Choroid plexus epithelial cell (primary cell): ENCODE measurements around the gene PPME1.

Experiments used
- DNase-seq: peaks from one replicate; pipeline ENCODE4 v3.0.0-alpha.2; 2010; ENCODE audit warnings: low read depth
- H3K4me3 ChIP-seq: 2 replicates; pipeline ENCODE4 v1.5.1; 2011; ENCODE audit warnings: low read depth, mild to moderate bottlenecking, control low read depth, low read length, moderate library complexity
- CTCF ChIP-seq: conservative IDR thresholded peaks from 2 replicates; pipeline ENCODE4 v1.5.1; 2011; ENCODE audit warnings: low read depth, mild to moderate bottlenecking, control low read depth, inconsistent platforms, low read length, moderate library complexity

PPME1 gene

GRCh38 chr11:74276581-74276980 is 105.5 kb downstream of the PPME1 start:
- TF ChIP-seq CTCF: no peak
- DNase-seq: peak; percentile 46

GRCh38 chr11:74278103-74278502 is 107.0 kb downstream of the PPME1 start:
- no peak for TF ChIP-seq CTCF
- no peak for DNase-seq
- H3K4me3 ChIP-seq: no peak overlapping the region

More at GRCh38 chr11:74276581-74276980, 105.5 kb downstream of the PPME1 start:
- H3K4me3 ChIP-seq: no peak overlapping the region

- no peak overlapping the region for H3K4me3 ChIP-seq
- peak; percentile 100 for DNase-seq
- no peak for TF ChIP-seq CTCF
Observed at GRCh38 chr11:74278721-74279161, 107.7 kb downstream of the PPME1 start.

- TF ChIP-seq CTCF: no peak
- DNase-seq: peak; percentile 58
- H3K4me3 ChIP-seq: no peak overlapping the region
Observed at GRCh38 chr11:74279256-74279655, 108.2 kb downstream of the PPME1 start.

GRCh38 chr11:74280494-74280893 is 109.4 kb downstream of the PPME1 start:
- no peak for DNase-seq
- no peak for TF ChIP-seq CTCF
- no peak overlapping the region for H3K4me3 ChIP-seq

GRCh38 chr11:74282421-74282820 is 111.3 kb downstream of the PPME1 start:
- DNase-seq: no peak
- no peak for TF ChIP-seq CTCF
- H3K4me3 ChIP-seq: no peak overlapping the region

GRCh38 chr11:74282914-74283371 is 111.9 kb downstream of the PPME1 start:
- no peak for TF ChIP-seq CTCF
- DNase-seq: no peak
- no peak overlapping the region for H3K4me3 ChIP-seq
